Astrocyte of the cerebellum (primary cell): ENCODE results near the gene BCAN.

Experiments
- DNase-seq: peaks from one replicate; pipeline ENCODE4 v3.0.0-alpha.2; 2011; ENCODE audit warnings: low read depth
- H3K4me3 ChIP-seq: 2 replicates; pipeline ENCODE4 v1.5.1; 2011; ENCODE audit warnings: mild to moderate bottlenecking, low read depth, low read length, moderate library complexity
- in situ Hi-C: cut with HindIII; loops from 2 replicates; pipeline ENCODE4 v1.10.0; 2017; ENCODE audit warnings: low sequenced_read_pairs
- TF ChIP-seq, protein P1 (sequence below): IDR thresholded peaks from 2 replicates; pipeline ENCODE4 v1.5.1; 2012; ENCODE audit warnings: low read length, low read depth, moderate library complexity, mild to moderate bottlenecking; ENCODE audit errors: missing control alignments

BCAN gene

DNA sequence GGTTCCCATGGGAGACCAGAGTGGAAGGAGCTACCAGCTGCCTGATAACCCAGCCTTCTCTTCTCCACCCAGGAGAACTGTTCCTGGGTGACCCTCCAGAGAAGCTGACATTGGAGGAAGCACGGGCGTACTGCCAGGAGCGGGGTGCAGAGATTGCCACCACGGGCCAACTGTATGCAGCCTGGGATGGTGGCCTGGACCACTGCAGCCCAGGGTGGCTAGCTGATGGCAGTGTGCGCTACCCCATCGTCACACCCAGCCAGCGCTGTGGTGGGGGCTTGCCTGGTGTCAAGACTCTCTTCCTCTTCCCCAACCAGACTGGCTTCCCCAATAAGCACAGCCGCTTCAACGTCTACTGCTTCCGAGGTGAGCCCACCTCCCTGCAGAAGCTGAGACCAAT lies 6.6 kb downstream of the BCAN start:
- TF ChIP-seq, protein P1, sequence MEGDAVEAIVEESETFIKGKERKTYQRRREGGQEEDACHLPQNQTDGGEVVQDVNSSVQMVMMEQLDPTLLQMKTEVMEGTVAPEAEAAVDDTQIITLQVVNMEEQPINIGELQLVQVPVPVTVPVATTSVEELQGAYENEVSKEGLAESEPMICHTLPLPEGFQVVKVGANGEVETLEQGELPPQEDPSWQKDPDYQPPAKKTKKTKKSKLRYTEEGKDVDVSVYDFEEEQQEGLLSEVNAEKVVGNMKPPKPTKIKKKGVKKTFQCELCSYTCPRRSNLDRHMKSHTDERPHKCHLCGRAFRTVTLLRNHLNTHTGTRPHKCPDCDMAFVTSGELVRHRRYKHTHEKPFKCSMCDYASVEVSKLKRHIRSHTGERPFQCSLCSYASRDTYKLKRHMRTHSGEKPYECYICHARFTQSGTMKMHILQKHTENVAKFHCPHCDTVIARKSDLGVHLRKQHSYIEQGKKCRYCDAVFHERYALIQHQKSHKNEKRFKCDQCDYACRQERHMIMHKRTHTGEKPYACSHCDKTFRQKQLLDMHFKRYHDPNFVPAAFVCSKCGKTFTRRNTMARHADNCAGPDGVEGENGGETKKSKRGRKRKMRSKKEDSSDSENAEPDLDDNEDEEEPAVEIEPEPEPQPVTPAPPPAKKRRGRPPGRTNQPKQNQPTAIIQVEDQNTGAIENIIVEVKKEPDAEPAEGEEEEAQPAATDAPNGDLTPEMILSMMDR = no peak
- no peak for DNase-seq
- in situ Hi-C loops = no loop called here
- H3K4me3 ChIP-seq = no peak overlapping the region

DNA sequence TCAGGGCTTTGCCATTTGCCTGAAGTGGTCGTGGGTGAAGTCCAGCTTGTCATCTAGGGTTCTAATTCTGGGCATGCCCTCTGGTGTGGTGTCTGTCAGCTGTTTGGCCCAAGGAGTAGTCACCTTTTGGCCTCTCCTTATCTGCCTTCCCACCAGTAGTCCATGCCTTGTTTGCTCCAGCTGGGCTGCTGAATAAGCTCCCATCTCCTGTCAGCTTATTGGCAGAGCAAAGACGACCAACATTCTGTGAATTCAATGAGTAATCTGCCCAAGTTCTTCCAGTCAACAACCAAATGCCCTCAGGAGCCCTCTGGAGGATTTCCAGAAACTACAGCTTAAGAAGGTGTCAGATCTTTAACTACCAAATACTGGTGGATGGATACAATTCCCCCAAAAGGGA lies 7.0 kb downstream of the BCAN start:
- DNase-seq = no peak
- in situ Hi-C loops = no loop called here
- TF ChIP-seq, protein P1 = no peak
- no peak overlapping the region for H3K4me3 ChIP-seq

- TF ChIP-seq, protein P1 = no peak
- no peak overlapping the region for H3K4me3 ChIP-seq
- in situ Hi-C loops = no loop called here
- no peak for DNase-seq
These were observed 10.4 kb downstream of the BCAN start for GRCh38 chr1:156652131-156652991.

- DNase-seq = no peak
- H3K4me3 ChIP-seq = no peak overlapping the region
- in situ Hi-C loops = no loop called here
- TF ChIP-seq, protein P1 = no peak
These were observed 11.1 kb downstream of the BCAN start for GRCh38 chr1:156652992-156653355.

DNA sequence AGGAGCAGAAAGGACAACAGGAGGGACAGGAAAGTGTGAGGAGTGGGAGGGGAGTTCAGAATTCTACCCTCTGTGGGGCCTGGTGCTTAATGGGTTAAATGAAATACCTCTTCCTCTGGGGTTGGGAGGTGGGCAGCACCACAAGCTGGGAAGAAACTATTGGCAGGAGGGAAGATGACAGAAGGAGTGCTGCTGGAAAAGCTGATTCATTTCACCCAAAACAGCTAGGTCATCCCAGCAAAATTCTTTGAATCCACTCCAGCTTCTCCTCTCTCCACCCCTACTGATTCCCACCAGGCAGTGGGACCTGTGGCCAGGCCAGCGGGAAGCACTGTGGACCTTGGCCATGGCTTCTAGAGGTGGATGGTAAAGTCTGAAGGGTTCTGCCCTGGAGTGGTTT lies 12.8 kb downstream of the BCAN start:
- TF ChIP-seq, protein P1 = no peak
- DNase-seq = no peak
- in situ Hi-C loops = no loop called here
- H3K4me3 ChIP-seq = no peak overlapping the region

DNA sequence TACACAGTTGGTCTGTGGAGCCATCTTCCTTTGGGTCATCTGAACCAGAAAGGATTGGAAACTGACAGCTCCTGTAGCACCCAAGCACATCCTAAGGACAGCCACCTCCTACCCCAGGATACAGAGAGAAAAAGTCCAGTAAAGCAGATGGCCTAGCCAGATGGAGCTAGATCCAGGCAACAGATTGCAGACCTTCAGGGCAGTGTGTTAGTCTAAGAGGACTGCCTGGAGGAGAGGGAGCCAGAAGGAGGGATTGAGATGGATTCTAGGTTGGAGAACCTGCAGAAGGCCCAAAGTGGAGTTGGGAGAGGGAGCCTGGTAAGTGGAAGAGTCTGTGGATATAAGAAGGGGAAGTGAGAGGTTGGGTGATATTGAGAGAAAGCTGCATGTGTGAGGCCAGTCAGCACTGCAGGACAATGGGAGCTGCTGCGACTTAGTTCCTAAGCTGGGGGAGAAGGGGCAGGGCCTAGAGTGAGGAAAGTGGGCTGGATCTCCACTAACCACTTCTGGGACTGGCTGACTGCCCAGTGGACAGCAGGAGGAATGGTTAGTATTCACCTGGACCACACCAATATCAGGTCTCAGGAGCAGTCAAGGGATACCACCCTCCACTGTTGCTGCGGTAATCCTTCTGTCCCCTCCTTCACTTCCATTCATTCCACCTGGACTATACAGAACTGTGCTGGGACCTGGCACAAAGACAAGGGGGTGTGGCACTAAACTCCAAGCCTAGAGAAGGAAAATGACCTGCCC lies 13.4 kb downstream of the BCAN start:
- TF ChIP-seq, protein P1 = no peak
- no peak overlapping the region for H3K4me3 ChIP-seq
- in situ Hi-C loops = no loop called here
- no peak for DNase-seq
